ENCODE results near the gene UBE2B. TPM values are rescaled to one million over a fixed set of nuclear protein-coding genes. Genes with fewer than 3 reads are reported as not detected.
A peak's percentile ranks its signal among the peaks of the same experiment; 100 is the strongest.

UBE2B gene
- total RNA-seq, 1 experiment from 2014 or later: 132 TPM

DNA sequence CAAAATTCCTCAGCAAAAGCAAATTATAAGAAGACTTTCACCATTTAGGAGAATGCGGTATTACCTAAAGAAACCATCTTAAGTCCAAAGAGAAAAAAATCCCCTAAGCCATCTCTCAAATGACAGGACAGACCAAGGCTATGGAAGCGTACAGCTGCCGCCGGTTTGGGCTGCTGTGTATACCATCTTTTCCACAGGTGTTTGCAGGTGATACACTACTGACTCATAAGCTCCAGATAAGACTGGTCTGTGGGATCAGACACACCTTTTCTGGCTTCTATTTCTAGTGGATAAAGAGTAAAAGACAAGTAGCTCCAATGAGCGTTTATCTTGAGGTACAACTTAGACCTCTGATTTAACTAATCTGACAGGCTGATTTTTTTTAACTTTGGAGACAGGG lies 32.6 kb downstream of the UBE2B start:
- no peak for DNase-seq
- peaks cover 9% of the 10 kb centered on the region for H3K4me1 Mint-ChIP-seq (ENCODE audit: low read depth, unreplicated experiment)
- peaks cover 28% of the 10 kb centered on the region for H3K36me3 Mint-ChIP-seq (ENCODE audit: insufficient read depth, unreplicated experiment)
- TF ChIP-seq, protein P1, sequence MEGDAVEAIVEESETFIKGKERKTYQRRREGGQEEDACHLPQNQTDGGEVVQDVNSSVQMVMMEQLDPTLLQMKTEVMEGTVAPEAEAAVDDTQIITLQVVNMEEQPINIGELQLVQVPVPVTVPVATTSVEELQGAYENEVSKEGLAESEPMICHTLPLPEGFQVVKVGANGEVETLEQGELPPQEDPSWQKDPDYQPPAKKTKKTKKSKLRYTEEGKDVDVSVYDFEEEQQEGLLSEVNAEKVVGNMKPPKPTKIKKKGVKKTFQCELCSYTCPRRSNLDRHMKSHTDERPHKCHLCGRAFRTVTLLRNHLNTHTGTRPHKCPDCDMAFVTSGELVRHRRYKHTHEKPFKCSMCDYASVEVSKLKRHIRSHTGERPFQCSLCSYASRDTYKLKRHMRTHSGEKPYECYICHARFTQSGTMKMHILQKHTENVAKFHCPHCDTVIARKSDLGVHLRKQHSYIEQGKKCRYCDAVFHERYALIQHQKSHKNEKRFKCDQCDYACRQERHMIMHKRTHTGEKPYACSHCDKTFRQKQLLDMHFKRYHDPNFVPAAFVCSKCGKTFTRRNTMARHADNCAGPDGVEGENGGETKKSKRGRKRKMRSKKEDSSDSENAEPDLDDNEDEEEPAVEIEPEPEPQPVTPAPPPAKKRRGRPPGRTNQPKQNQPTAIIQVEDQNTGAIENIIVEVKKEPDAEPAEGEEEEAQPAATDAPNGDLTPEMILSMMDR (IDR thresholded peaks at IDR 0.05; ENCODE audit: unreplicated experiment): no peak
- no TSS peak for BruUV-seq (replicated peaks)
- H3K27me3 Mint-ChIP-seq (ENCODE audit: unreplicated experiment): no peaks in the 10 kb centered on the region
- no peak overlapping the region for H3K4me3 Mint-ChIP-seq (ENCODE audit: low read depth, unreplicated experiment)
- intact Hi-C loops (cut with micrococcal nuclease; ENCODE audit: unreplicated experiment): no loop called here
- no peak overlapping the region for H3K27ac Mint-ChIP-seq (ENCODE audit: unreplicated experiment)
- no peaks in the 10 kb centered on the region for H3K9me3 Mint-ChIP-seq (ENCODE audit: low read depth, unreplicated experiment)
- CTCF ChIA-PET: no interaction called here

DNA sequence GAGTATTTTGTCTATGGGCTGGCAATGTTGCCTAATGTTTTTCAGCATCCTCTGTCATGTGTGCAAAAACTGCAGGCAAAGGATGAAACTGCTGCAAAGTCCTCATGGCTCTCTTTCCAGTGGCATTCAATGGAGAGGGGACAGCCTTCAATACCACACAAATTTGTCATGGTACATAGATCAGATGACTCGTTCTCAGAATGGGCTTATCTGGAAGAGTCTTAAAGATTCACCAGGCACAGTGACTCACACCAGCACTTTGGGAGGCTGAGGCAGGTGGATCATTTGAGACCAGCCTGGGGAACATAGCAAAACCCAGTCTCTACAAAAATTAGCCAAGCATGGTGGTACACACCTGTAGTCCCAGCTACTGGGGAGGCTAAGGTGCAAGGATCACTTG lies 35.0 kb downstream of the UBE2B start:
- CTCF ChIA-PET: interaction anchor here (0.7 to 1.3 kb wide), 2 partner anchors 121 to 181 kb away, joined by 3 to 5 read pairs; no protein-coding TSS in a partner anchor
- Mint-ChIP-seq H3K9me3 (ENCODE audit: low read depth, unreplicated experiment) (no peaks in the 10 kb centered on the region), H3K27ac (ENCODE audit: unreplicated experiment) (no peak overlapping the region), H3K4me3 (ENCODE audit: low read depth, unreplicated experiment) (no peak overlapping the region), H3K27me3 (ENCODE audit: unreplicated experiment) (no peaks in the 10 kb centered on the region), H3K4me1 (ENCODE audit: low read depth, unreplicated experiment) (peaks cover 32% of the 10 kb centered on the region), H3K36me3 (ENCODE audit: insufficient read depth, unreplicated experiment) (peaks cover 34% of the 10 kb centered on the region)
- no TSS peak for BruUV-seq (replicated peaks)
- no peak for DNase-seq
- intact Hi-C loops (cut with micrococcal nuclease; ENCODE audit: unreplicated experiment): no loop called here
- TF ChIP-seq, protein P1 (IDR thresholded peaks at IDR 0.05; ENCODE audit: unreplicated experiment): no peak

DNA sequence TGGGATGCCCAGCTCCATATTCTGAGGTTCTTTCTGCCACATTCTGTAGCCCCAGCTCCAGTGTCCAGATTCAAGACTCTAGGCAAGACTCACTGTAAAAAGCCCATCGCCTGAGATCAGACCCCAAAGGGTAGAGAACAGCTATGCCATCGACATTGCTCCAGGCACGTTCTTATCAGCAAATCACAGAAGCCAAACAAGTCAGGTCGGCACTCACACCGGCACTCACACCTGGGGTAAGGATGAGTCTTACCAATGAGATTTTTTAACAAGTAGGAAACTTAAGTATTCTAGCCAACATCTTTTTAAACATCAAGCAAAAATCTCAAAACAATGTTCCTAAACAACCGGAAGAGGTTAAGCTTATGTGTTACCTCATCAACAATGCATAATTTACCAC lies 38.0 kb downstream of the UBE2B start:
- Mint-ChIP-seq H3K36me3 (ENCODE audit: insufficient read depth, unreplicated experiment) (peaks cover 33% of the 10 kb centered on the region), H3K4me1 (ENCODE audit: low read depth, unreplicated experiment) (peaks cover 37% of the 10 kb centered on the region), H3K9me3 (ENCODE audit: low read depth, unreplicated experiment) (no peaks in the 10 kb centered on the region), H3K27ac (ENCODE audit: unreplicated experiment) (no peak overlapping the region), H3K27me3 (ENCODE audit: unreplicated experiment) (no peaks in the 10 kb centered on the region), H3K4me3 (ENCODE audit: low read depth, unreplicated experiment) (no peak overlapping the region)
- DNase-seq: no peak
- intact Hi-C loops (cut with micrococcal nuclease; ENCODE audit: unreplicated experiment): no loop called here
- BruUV-seq (replicated peaks): no TSS peak
- TF ChIP-seq, protein P1 (IDR thresholded peaks at IDR 0.05; ENCODE audit: unreplicated experiment): no peak
- CTCF ChIA-PET: interaction anchor here (1.5 kb wide), 1 partner anchor 57 kb away, joined by 3 read pairs; no protein-coding TSS in a partner anchor

DNA sequence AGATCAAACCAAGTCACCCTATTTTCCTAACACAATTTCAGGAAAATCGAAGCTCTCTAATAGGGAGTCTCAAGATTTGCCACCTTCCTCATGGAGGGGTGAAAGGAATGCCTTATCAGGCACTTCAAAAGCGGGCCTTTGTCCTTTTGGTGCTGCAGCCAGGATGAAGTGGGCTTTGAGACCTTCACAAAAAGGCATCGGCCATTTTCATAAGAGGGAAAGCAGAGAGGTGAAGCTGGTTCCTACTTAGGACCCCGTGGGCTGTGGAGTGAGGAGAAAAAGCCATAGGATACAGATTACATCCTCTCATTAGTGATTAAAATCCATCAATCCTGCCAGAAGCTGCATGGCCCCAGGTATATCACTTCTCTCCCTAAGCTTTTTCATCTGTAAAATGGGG lies 39.5 kb downstream of the UBE2B start:
- CTCF ChIA-PET: interaction anchor here (0.8 to 2.6 kb wide), 12 partner anchors 19 to 176 kb away, joined by 3 to 16 read pairs (median 3); partner anchors contain the start of gene JADE2
- Mint-ChIP-seq H3K27ac (ENCODE audit: unreplicated experiment) (peak overlapping the region; percentile 31), H3K4me1 (ENCODE audit: low read depth, unreplicated experiment) (peaks cover 39% of the 10 kb centered on the region), H3K4me3 (ENCODE audit: low read depth, unreplicated experiment) (peak overlapping the region; percentile 99), H3K27me3 (ENCODE audit: unreplicated experiment) (no peaks in the 10 kb centered on the region), H3K9me3 (ENCODE audit: low read depth, unreplicated experiment) (no peaks in the 10 kb centered on the region), H3K36me3 (ENCODE audit: insufficient read depth, unreplicated experiment) (peaks cover 19% of the 10 kb centered on the region)
- BruUV-seq (replicated peaks): no TSS peak
- intact Hi-C loops (cut with micrococcal nuclease; ENCODE audit: unreplicated experiment): no loop called here
- DNase-seq: no peak
- TF ChIP-seq, protein P1 (IDR thresholded peaks at IDR 0.05; ENCODE audit: unreplicated experiment): no peak
